Pancreas (tissue), 10 donors: Measurements from ENCODE around the gene ITGAD. TPM values are rescaled to one million over a fixed set of nuclear protein-coding genes. Genes with fewer than 3 reads are reported as not detected.
A peak's percentile ranks its signal among the peaks of the same experiment; 100 is the strongest.

Experiments
- ATAC-seq, 4 donors: fragments of 200-7000 bp; cut with Tn5 transposase; one replicate each; pipeline versions ENCODE4 v1.8.0 to v1.9.1; 2020; ENCODE audit warnings: mild to moderate bottlenecking in 4 of 4, moderate library complexity in 4 of 4
- DNase-seq, 6 donors: peaks; one replicate each; pipeline ENCODE4 v3.0.0-alpha.2; 2020
- FAIRE-seq: peaks from 2 replicates; lab custom pipeline; 2012; peaks lifted over from hg19 to GRCh38; lab: Jason Lieb, UNC
- H3K27ac ChIP-seq, 4 donors: fragments of 200-600 bp; sonication (generic); 1 replicate in 3 of 4; 2 replicates in 1 of 4; pipeline versions ENCODE4 v1.5.0 to v1.8.0; 2020
- H3K27me3 ChIP-seq, 4 donors: fragments of 200-600 bp; one replicate each; pipeline ENCODE4 v1.8.0; 2021
- H3K36me3 ChIP-seq, 3 donors: fragments of 200-600 bp; sonication (generic) in 1 of 3; one replicate each; pipeline versions ENCODE4 v1.5.0 to v1.8.0; 2020 to 2021
- H3K4me1 ChIP-seq, 3 donors: fragments of 200-600 bp; one replicate each; pipeline ENCODE4 v1.8.0; 2021
- H3K4me3 ChIP-seq, 4 donors: fragments of 200-600 bp; sonication (generic) in 2 of 4; one replicate each; pipeline versions ENCODE4 v1.5.0 to v1.8.0; 2020 to 2021
- H3K9me3 ChIP-seq, 4 donors: fragments of 200-600 bp; one replicate each; pipeline ENCODE4 v1.8.0; 2021
- WGBS, 2 donors: extraction: QIAGEN DNeasy Blood & Tissue Kit; methylation state at CpG; one replicate each; pipeline ENCODE4 v1.1.7; 2013; 5-methylcytosine and 5-hydroxymethylcytosine counted together
- intact Hi-C, 3 donors: fragments of 100-400 bp; cut with DNase I; formaldehyde crosslinking; loops; one replicate each; pipeline versions ENCODE4 v1.11.1 to v1.14.2; 2022
- polyA plus RNA-seq, 2 donors: library from polyadenylated mRNA; stranded (reverse); fragments of 200-250 nt; gene quantifications; one replicate each; pipeline ENCODE4 v1.2.3, GENCODE V29; 2013
- total RNA-seq, 6 donors: library from RNA; stranded (reverse); fragmentation: NEBNext Ultra II Directional in 4 of 6; extraction: Animal tissue kit (Norgen Biotek cat#: 25700) in 4 of 6; gene quantifications; one replicate each; pipeline versions ENCODE4 v1.2.1 to v1.2.4, GENCODE V29; 2021 to 2023
- TF ChIP-seq, protein P1 (sequence below), 4 donors: fragments of 200-600 bp; sonication (generic) in 3 of 4; IDR thresholded peaks; one replicate each; pipeline versions ENCODE4 v1.5.0 to v1.8.0; 2021; ENCODE audit warnings: antibody characterized with exemption in 4 of 4
- donor health status: healthy with polysubstance abuse.
- donor health status: DM: no; HTN: no; CAD: no; lungs with moderate emphysema.
- donor health status: DM: no; HTN: no; CAD: no.
- donor health status: control.
- donor health status: control.
- donor health status: Bipolar disorder and iron deficiency.
- donor health status: DM: yes; HTN: yes; CAD: no.
- donor health status: DM: no; HTN: no; CAD: no.
- donor health status: DM: no; HTN: no; CAD: no.
- donor health status: DM: yes; HTN: yes; CAD: no.

ITGAD gene
- total and polyA plus RNA-seq, 8 donors, result 0.06 to 0.31 TPM; not detected in 6

DNA sequence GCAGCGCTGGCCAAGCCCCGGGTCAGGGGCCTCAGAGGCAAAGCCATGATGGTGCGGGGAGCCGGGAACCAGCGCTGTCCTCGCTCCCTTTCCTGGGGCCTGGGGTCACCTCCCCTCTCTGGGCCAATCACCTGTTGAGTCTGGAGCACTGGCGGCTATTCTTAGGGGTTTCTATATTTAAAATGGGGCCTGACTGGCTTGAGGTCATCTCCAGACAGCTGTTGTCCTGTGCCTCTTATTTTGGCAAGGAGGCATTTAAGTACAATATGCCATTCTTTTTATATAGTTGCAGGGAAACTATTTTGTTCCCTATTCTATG is 35.1 kb downstream of the ITGAD start, which contains the start of gene COX6A2:
TSS of gene COX6A2 (minus strand) at position 82 of the 319 bp plus-strand sequence. CDS start at position 47, 35 bp downstream.
- FAIRE-seq (no peak), DNase-seq (no peak), ATAC-seq (peak; percentile 17 to 49 (median 34))
- no peaks in the 10 kb centered on the region for H3K27me3 ChIP-seq
- H3K4me3 ChIP-seq, result peak within 1 kb of the TSS in 2 of 4 donors; percentile 39 to 47
- intact Hi-C loops, result no loop called here
- peak within 1 kb of the TSS in 2 of 4 donors; percentile 22 to 51 for H3K27ac ChIP-seq
- TF ChIP-seq, protein P1, sequence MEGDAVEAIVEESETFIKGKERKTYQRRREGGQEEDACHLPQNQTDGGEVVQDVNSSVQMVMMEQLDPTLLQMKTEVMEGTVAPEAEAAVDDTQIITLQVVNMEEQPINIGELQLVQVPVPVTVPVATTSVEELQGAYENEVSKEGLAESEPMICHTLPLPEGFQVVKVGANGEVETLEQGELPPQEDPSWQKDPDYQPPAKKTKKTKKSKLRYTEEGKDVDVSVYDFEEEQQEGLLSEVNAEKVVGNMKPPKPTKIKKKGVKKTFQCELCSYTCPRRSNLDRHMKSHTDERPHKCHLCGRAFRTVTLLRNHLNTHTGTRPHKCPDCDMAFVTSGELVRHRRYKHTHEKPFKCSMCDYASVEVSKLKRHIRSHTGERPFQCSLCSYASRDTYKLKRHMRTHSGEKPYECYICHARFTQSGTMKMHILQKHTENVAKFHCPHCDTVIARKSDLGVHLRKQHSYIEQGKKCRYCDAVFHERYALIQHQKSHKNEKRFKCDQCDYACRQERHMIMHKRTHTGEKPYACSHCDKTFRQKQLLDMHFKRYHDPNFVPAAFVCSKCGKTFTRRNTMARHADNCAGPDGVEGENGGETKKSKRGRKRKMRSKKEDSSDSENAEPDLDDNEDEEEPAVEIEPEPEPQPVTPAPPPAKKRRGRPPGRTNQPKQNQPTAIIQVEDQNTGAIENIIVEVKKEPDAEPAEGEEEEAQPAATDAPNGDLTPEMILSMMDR (IDR thresholded peaks at IDR 0.05), result no peak
- no peaks in the 10 kb centered on the region for H3K4me1 ChIP-seq
- 40 to 56% methylated on average over 7 of the region's 7 CpGs for WGBS, 2 donors
- H3K36me3 ChIP-seq, result no peaks in the 10 kb centered on the region
- H3K9me3 ChIP-seq, result no peaks in the 10 kb centered on the region

DNA sequence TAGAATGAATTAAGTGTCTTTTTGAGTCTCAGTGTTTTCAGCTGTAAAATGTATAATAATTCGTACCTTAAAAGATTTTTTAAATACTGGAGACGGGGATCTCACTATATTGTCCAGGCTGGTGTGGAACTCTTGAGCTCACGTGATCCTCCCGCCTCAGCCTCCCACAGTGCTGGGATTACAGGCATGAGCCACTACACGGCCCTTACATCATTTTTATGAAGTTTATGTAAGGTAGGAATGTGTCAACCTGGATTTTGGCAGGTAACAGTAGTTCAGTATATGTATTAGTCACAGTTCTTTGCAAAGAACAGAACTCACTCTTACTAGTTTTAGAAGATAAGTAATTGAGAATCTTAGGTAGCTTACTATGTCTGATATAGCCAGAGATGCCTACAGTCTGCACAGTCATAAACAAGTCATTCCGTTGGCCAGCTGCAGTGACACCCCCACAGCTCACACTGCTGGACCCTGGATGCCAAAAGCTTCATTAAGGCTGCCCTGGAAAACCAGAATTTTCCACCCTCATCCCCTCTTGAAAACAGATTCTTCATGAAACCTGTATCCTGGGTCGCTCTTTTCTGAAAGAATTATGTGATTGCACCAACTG is 35.6 kb downstream of the ITGAD start:
- 76 to 81% methylated on average over 7 of the region's 7 CpGs for WGBS, 2 donors
- H3K4me1 ChIP-seq, result no peaks in the 10 kb centered on the region
- TF ChIP-seq, protein P1 (IDR thresholded peaks at IDR 0.05), result no peak
- no peaks in the 10 kb centered on the region for H3K36me3 ChIP-seq
- peak overlapping the region in 1 of 4 donors; percentile 22 for H3K27ac ChIP-seq
- ATAC-seq, result peak; percentile 23 to 45 (median 38)
- H3K9me3 ChIP-seq, result no peaks in the 10 kb centered on the region
- H3K27me3 ChIP-seq, result no peaks in the 10 kb centered on the region
- peak in 1 of 6 donors; percentile 1 for DNase-seq
- no peak for FAIRE-seq
- peak overlapping the region in 2 of 4 donors; percentile 39 to 47 for H3K4me3 ChIP-seq
- intact Hi-C loops, result no loop called here

DNA sequence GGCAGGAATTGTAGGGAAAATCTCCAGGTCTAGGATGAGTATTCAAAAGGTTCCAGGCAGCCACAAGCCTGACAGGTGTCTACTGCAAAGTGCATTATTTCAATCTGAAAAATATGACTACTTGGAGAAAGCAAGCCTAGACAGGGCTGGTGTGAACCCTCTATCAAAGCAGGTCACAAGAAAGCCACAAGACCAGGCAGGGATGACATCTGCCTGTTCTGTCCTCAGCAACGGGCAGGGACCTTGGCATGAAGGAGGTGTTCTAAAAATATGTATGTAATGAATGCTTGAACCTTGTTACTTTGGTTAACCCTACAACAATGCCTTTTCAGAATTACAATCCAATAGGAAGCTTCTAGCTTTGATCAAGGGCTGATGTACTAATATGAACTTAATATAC is 36.2 kb downstream of the ITGAD start:
- 0 to 17% methylated on average over 1 of the region's 1 CpG for WGBS, 2 donors
- intact Hi-C loops, result no loop called here
- Histone ChIP-seq H3K9me3 (no peaks in the 10 kb centered on the region), H3K27me3 (no peaks in the 10 kb centered on the region), H3K27ac (no peak overlapping the region), H3K36me3 (no peaks in the 10 kb centered on the region), H3K4me3 (no peak overlapping the region), H3K4me1 (no peaks in the 10 kb centered on the region)
- ATAC-seq (no peak), DNase-seq (peak in 1 of 6 donors; percentile 2), FAIRE-seq (no peak)
- TF ChIP-seq, protein P1 (IDR thresholded peaks at IDR 0.05), result no peak

DNA sequence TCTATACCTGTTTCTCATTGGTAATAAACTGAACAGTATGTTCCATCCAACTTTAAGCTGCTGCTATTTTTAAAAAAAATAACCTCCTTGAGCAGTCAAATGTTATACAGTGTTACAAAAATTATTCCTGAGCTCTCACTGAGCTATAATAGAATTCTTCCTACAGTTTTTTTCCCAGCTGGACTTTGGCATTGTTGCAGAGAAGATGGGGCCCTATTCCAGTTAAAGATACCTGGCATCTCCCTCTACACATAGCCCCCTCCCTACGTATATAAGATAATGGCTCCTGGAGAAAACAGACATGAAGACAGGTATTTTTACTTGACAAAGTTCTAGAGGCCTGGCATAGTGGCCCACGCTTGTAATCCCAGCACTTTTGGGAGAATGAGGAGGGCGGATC is 36.7 kb downstream of the ITGAD start:
- Histone ChIP-seq H3K27ac (no peak overlapping the region), H3K36me3 (no peaks in the 10 kb centered on the region), H3K4me3 (no peak overlapping the region), H3K4me1 (no peaks in the 10 kb centered on the region), H3K27me3 (no peaks in the 10 kb centered on the region), H3K9me3 (no peaks in the 10 kb centered on the region)
- WGBS, 2 donors, result 76 to 87% methylated on average over 3 of the region's 3 CpGs
- intact Hi-C loops, result no loop called here
- ATAC-seq (no peak), FAIRE-seq (no peak), DNase-seq (no peak)
- TF ChIP-seq, protein P1 (IDR thresholded peaks at IDR 0.05), result no peak

DNA sequence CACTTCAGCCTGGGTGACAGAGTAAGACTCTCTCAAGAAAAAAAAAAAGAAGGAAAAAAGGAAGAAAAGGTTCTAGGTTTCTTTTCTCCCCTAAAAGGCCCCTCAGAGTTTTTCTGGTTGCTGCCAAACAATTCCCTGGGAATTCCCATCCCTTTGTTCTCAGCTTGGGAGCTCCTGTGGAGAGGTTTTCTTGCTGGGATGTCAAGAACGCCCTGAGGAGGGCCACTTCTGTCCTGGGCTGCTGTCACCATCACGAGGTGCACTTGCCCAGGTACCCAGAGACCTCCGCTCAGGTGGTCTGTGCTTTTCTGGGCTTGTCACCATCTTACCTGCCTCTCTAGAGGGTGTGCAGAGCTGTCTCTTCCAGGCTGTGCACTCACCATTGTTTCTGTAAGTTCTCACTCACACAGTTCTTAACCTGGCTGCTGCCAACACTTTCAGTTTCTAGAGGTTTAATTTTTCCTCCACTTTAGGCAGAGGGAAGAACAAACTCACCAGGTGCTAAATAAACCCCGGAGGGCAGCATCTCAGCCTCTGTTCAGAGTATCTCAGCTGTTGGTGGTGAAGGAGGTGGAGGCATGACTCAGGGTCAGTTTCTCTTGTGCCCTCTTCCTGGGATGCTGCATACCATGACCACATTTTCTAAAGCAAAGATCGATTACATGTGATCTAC is 37.4 kb downstream of the ITGAD start:
- DNase-seq (peak in 1 of 6 donors; percentile 13), ATAC-seq (no peak), FAIRE-seq (no peak)
- TF ChIP-seq, protein P1 (IDR thresholded peaks at IDR 0.05), result no peak
- Histone ChIP-seq H3K4me3 (no peak overlapping the region), H3K36me3 (no peaks in the 10 kb centered on the region), H3K4me1 (no peaks in the 10 kb centered on the region), H3K9me3 (no peaks in the 10 kb centered on the region), H3K27me3 (no peaks in the 10 kb centered on the region), H3K27ac (no peak overlapping the region)
- WGBS, 2 donors, result 52 to 53% methylated on average over 5 of the region's 5 CpGs
- intact Hi-C loops, result no loop called here
